Right forelimb (tissue), 1 donor: ENCODE data around the gene DNAJB12.
A peak's percentile ranks its signal among the peaks of the same experiment; 100 is the strongest.
"Not testable (repeated sequence)": the region's sequence is repeated elsewhere in the genome, so short reads cannot be mapped to it uniquely, and the experiment has no call there.

Experiments used
- DNase-seq: peaks from one replicate; pipeline ENCODE4 v3.0.0-alpha.2; 2018

Gene DNAJB12

GRCh38 chr10:72354356-72355213, at the start of gene DNAJB12:
Gene DNAJB12, minus strand, starts transcription at chr10:72354919. Its CDS starts 22 bp downstream, at chr10:72354897.
- peak; percentile 97 for DNase-seq

GRCh38 chr10:72395581-72395980, 40.9 kb upstream of the DNAJB12 start:
- not testable (repeated sequence) for DNase-seq

GRCh38 chr10:72392571-72392970, 37.9 kb upstream of the DNAJB12 start:
- no peak for DNase-seq

DNA sequence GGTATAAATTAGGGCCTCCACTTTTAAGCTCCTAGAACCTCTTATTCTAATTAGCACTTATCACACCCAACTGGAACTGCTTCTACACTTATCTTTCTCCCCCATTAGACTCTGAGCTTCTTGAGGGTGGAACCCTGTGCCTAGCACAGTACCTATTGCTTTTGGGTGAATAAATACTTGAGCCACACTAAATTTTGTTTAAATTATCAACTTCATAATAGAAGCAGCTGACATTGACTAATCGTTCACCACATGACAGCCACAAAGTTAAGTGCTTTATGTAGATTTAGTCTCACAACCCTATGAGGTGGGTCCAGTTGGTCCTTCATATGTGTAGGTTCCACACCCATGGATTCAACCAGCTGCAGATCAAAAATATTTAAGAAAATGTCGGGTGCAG, 36.0 kb upstream of the DNAJB12 start:
- no peak for DNase-seq

DNA sequence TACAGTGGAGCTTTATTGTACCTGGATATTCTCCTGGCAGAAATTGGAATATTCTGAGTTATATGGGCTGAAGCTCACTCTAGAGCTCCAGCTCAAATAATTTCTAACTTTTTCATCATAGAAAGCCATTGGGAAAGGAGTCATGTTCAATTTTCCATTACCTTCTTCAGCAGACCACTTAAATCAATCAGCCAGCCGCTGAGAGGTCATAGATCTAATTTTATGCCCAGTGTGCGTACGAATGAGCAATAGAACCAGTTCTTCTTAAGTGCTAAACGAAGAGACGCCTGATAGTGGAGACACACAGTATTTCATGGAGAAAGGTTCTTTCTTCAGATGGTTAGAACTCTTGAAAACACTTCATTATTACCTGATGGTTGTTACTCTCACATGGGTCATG, 35.0 kb upstream of the DNAJB12 start:
- DNase-seq = no peak

- no peak for DNase-seq
Measured at GRCh38 chr10:72389014-72389413, 34.3 kb upstream of the DNAJB12 start.

- no peak for DNase-seq
Measured at GRCh38 chr10:72388062-72388461, 33.3 kb upstream of the DNAJB12 start.

- no peak for DNase-seq
Measured at GRCh38 chr10:72386916-72387586, 32.3 kb upstream of the DNAJB12 start.

GRCh38 chr10:72385724-72386123, 31.0 kb upstream of the DNAJB12 start:
- no peak for DNase-seq

DNA sequence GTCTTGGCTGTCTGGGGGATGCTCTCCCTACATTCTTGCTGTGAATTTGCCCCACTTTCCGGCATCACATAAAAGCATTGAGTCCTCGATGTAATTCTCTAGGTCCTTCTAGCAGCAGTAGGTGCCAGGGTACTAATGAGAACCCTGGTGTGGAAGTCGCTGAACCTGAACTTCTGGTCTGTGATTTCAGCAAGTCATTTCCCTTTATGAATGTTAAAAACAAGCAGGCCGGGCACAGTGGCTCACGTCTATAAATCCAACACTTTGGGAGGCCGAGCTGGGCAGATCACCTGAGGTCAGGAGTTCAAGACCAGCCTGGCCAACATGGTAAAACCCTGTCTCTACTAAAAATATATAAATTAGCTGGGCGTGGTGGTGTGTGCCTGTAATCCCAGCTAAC, 30.3 kb upstream of the DNAJB12 start:
- not testable (repeated sequence) for DNase-seq

DNA sequence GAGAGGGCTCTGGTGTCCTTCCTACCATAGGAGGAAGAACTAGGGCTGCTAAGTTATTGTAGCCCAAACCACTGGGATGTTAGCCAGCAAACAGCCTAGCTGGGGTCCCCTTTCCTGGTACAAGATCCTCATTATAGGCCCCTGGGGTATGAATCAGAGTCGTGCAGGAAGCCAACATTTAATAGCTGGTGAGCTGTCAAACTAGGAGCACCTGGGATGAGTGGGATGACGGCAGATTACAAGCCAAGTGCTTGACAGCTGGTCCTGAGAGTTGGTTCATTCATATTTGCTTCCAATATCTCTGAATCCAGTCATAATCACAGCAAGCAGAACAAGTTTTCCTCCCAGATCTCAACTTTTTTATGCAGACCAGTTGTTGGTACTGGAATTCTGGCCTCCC, 25.1 kb upstream of the DNAJB12 start:
- DNase-seq = no peak

GRCh38 chr10:72379062-72379461, 24.3 kb upstream of the DNAJB12 start:
- DNase-seq = no peak

DNA sequence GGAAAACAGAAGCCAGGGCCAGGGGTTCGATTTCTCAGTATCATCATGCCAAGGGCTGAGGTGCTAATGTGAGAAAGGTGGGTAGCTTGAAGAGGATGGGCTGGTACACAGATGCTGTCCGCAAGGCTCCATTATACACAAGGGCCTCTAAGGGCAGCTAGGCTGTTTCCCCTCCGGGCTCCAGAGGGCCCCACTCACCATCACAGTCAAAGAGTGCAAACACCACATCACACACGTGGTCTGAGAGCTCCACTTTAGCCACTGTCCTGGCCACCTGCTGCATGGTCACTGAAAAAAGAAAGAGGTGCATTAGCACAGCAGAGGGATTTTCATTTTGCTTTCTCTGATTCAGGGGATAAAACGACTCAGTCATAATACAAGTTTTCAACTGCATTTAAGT, 20.9 kb upstream of the DNAJB12 start:
- no peak for DNase-seq

- DNase-seq = no peak
Measured at GRCh38 chr10:72375173-72375572, 20.5 kb upstream of the DNAJB12 start.

GRCh38 chr10:72370201-72370722, 15.5 kb upstream of the DNAJB12 start:
- DNase-seq = no peak

DNA sequence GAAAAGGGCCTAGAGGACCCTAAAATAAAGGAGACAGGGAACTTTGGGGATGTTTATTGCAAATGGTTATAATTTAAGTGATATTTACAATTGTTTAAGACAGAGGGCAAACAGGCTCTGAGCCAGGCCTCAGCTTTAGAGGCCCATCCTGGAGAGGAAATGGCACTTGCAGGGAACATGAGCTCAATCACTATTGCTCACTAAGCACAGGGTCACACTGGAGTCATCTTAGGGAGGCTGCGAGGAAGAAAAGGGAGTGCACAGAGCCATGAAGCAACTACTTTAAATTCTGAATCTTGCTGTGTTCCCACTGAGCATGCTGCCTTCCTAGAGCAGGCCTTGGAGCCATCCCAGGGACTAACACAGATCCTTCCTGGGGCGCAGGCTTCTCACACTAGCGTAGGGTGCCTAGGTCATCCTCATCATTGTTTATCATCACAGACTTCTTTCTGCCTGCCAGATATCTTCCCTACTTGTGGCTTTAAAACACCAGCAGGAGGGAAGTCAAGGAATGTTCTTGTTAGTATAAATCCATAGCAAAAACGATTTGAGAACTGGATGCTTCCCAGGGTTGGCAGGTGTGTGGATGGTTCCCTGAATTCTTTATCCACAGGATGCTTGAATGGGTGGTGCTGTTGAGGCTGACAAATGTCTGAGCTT, 12.7 kb upstream of the DNAJB12 start:
- DNase-seq = no peak

DNA sequence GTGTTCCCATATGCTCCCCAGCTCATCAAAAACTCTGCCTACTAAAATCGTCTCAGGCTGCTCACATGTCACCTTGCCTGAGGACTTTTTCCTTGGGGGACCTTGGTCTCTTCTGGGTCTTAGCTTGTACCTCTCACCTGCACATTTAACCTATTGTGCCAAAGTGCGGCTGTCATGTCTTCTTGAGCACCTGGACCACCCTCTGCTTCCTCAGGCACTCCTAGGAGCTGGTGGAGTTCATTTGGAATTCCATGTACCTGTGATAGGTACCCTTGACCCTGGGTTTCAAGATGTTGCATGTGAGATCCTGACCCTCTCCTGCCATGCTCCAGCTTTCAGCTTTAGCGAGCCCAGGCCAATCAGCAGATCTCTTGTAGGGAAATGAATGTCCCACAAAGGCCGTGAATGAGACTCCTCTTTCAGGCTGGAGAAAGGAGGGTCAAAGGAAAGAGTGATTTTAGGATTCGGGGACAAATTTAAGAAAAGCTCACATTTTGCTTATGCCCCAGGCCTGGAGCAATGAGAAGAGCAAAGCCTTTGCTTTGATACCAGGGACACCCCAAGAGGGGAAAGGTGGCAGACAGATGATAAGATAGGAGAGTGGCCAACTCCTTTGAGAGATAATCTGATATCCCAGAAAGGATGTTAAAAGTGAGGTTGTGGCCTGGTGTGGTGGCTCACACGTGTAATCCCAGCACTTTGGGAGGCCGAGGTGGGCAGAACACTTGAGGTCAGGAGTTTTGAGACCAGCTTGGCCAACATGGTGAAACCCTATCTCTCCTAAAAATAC, 10.6 kb upstream of the DNAJB12 start:
- no peak for DNase-seq

- peak; percentile 93 for DNase-seq
Measured at GRCh38 chr10:72364239-72364777, 9.6 kb upstream of the DNAJB12 start.

DNA sequence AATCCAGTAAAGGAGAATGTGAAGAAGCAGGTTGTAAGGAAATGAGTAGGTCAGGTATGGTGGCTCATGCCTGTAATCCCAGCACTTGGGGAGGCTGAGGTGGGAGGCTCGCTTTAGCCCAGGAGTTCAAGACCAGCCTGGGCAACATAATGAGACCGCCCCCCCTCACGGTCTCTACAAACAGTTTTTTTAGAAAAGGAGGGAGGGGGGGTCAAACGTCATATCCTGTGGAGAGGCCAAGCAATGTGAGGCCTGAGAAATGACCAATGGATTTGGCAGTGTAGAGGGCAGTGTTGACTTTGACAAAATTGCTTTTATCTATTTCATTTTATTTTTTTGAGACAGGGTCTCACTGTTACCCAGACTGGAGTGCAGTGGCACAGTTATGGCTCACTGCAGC, 2.3 kb upstream of the DNAJB12 start:
- no peak for DNase-seq

DNA sequence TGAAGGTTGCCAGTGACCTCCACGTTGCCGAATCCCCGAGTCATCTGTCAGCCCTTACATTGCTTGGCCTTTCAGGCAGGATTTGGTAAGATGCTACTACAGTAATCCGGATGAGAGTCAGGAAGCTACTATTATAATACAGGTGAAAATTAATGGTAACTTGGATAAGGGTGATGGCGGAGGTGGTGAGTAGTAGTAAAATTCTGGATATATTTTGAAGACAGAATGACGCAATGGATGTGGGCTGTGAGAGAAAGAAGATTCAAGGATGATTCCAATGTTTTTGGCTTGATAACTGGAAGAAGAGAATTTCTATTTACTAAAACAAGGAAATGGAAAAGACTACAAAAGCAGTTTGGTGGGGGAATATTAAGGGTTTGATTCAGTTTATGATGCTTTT, 1.4 kb upstream of the DNAJB12 start:
- DNase-seq = no peak

GRCh38 chr10:72355214-72355555, 466 bp upstream of the DNAJB12 start:
- no peak for DNase-seq

DNA sequence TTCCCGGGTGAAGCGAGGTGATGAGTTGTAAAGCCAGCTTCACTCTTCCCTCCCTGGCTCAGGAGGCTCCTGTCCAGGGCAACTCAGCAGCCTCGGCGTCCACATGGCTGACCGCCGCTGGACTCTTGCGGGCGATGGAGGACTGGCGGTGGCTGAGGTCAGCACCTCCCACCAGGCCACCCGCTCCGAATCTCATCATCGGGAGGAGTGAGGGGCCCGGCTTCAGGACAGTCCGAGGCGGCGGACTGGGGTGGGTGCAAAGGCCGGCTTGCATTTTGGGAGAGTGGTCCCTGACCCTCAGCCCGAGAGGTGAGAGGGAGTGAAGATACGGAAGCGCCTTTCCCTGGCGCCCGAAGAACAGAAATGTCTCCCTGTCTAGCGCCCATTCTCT, 759 bp downstream of the DNAJB12 start:
- DNase-seq = peak; percentile 62
